Suppressor macrophage treated with lipopolysaccharide for 4 hours (primary cell): ENCODE results near the gene SBF2.
A peak's percentile ranks its signal among the peaks of the same experiment; 100 is the strongest.

Source experiments
- DNase-seq: peaks from one replicate; pipeline ENCODE4 v3.0.0-alpha.2; 2020

The SBF2 gene

DNA sequence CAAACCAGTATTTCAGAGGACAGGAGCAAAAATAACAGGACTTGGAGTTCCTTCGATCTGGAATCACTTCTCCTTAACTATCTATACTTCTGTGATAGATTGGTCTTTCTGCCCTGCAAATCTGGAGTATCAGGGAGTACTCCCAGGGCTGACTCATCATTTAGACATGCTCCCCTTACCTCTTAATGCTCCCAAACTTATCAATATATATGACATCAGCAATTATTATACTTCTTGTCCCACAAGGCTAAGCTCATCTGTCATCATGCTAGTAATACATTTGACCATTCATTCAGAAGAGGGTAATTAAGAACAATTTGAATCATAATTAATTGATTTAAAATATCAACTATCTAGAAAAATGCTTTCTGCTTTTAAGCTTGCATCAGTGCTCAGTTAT is 466.3 kb downstream of the SBF2 start:
- DNase-seq, result no peak

DNA sequence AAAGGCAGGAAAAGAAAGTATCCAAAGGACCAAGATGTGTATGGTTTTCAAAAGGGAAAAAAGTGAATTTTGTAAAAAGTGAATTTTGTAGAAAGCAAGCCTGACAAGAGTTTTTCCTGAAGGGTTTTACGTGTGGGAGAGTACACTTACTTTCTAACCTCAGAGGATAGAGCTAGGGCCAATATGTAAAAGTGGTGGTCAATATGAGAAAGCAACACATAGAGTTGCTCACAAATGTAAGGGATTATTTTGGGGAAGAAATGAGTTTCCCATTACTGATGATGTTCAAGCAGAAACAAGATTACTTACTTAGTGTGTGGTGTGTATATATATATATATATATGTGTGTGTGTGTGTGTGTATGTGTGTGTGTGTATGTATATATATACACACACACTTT is 467.6 kb downstream of the SBF2 start:
- DNase-seq, result no peak

DNA sequence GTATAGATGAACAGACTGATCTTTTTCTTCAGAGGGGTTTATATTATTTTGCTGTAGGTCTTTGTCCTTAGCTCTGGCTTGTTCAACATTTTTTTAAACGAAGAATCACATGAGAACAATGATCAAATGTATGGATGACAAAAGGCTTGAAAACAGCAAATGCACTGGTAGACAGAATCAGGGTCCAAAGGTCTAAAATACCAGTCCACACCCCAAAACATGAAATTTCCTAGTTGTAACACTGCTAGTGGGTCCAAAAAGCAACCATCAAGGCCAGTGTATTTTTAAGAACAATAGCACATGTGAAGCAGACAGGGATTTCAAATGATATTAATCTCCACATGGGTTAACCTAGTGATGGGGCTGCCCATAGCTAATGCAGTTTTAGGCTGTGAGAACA is 468.1 kb downstream of the SBF2 start:
- DNase-seq, result no peak

DNA sequence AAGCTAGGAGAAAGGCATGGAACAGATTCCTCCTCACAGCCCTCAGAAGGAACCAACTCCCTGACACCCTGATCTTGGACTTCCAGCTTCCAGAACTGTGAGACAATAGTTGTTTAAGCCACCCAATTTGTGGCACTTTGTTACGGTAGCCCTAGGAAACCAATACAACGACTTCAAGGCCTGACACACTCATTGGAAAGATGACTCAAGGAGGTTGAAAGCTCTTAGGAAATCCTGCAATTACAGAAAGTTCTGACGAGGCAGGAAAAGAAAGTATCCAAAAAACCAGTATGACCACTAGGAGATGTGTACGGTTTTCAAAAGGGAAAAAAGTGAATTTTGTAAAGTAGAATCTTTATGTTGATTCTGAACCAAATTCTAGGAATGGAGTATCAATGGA is 468.7 kb downstream of the SBF2 start:
- DNase-seq, result peak; percentile 9

DNA sequence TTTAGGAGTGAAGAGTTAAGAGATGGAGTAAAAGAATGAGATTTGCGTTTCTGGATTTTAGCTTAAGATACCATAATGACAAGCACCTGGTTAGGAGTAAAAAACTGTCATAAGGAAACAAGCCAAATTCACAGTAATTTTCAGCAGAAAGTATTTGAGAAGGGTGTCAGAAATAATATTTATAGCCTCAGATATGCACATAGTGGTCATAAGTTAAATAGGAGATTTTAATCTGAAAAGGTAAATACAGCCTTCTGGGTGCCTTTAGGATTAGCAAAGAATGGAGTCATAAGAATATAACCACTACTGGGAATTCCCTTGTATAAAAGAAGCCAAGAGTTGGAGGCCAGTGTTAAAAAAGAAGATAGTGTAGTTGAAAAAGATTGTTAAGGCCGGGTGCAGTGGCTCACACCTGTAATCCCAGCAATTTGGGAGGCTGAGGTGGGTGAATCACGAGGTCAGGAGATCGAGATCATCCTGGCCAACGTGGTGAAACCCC is 470.1 kb downstream of the SBF2 start:
- no peak for DNase-seq

DNA sequence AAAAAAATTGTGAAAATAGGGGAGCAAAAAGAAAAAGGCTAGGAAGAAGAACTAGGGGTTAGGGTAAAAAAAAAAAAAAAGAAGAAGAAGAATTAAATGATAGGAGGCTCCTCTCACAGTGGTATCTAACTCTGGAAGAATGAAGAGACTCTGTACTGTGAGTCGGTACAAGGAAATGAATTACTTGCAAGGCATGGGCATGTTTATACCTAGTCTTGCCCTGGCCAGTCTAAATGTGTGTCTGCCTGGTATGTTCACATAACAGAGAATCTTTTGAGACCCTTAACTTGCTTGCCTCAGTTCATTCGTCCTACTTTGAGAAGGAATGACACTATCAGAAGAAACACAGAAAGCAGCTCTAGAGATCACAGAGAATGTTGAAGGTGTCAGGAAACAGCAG is 470.6 kb downstream of the SBF2 start:
- DNase-seq, result no peak

DNA sequence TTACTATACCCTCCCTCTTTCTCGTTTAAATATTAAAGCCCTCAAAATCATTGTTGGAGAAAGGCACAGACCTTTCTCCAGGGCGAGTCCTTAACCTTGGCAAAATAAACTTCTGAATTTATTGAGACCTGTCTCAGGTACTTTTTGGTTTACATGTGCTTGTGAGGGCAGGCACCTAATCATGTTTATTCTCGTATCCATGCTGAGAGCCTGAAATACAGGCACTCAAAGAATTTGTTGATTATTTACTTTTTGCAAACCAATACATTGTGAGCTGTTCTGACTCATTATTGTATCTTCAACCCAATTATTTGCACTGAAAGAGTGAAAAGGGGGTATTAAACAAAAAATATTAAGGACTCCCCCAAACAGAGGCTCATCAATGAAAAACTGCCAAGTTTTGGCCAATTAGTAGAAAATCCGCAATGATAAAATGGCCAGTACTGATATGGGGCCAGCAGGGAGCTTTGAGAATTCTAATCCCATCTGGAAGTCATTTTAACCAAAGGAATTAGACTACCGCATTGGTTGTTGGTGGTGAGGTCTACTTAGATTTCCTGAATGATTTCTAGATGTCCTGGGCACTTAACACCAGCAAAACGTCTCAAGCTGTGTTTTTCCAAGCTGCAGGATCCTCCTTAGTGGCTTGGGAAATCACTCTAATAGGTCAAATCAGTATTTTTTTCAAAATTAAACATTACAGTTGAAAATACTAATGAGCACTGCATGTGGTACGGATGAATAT is 472.8 kb downstream of the SBF2 start:
- DNase-seq, result no peak

DNA sequence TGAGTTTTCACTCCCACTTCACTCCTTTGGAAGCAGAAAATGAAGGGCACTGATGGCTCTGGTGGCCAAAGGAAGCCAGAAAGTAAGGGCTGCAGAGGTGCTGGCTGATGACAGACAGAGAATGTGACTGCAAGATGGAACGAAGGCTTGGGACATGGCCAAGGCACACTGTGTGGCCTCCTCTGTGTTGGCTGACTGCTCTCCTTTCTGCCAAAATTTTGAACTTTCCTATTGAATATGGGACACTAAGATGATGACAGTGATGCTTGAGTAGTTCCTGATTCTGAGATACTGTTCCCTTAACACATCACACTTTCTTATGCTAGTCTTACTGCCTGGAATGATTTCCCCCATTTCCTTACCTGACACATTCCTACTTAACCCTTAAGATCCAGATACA is 473.8 kb downstream of the SBF2 start:
- no peak for DNase-seq

DNA sequence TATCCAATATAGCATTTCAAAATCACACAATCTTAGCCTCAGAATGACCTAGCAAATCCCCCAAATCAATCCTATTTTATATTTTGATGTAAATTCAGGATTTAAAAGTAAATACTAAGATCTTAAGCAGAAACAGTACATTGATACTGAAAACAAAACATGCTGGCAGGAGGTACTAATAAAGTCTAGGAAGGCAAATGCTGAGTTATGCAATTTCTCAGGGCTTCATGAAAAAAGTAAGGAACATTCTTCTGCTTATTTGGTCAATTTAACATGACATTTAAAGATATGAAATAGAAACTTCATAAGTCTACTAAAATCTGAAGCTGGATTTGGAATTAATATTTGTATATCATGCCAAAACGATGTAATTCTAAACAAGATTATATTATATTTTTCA is 476.8 kb downstream of the SBF2 start:
- no peak for DNase-seq

DNA sequence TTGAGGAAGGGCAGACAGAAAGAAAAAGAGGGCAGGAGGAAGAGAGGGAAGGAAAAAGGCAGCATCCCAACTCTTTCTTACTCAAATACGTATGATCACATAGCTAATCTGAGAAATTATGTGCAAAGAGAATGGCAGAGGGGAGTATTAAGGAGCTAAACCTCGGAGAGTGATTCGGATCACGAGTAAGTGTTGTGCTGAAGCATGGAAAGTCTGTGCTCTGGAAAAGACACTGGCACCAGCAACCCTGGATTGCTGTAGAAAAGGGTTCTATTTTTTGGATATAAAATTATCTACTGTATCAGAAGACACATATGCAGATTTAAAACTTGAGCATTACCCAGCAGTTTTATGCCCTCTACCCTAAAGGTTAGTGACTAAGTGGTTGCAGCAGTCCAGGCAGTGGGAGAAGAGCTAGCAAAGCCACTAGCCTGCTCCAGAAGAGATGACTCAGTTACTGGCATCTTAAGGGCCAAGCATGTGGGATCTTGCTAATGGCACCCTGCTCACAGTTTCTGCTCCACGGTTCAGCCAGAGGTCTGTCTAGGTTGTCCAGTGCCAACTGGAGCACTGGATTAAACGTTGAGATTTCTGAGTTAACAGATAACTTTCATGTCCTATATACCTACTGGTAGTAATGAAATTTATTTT is 478.4 kb downstream of the SBF2 start:
- peak; percentile 12 for DNase-seq

DNA sequence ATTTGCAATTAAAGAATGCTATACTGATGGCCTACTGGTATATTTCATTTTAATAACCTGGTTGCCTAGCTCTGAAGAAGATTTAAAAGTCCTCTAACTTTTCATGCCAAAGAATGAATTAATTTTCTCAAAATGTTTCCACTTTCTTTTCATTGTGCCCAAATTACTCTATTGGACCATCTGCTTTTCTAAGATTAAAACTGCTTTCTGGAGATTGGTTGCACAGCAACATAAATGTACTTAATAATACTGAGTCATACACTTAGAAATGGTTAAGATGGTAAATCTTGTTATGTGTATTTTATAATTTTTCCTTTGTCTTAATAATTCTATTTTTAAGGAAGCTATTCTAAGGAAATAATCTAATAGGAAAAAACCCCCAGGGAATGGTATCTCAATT is 479.9 kb downstream of the SBF2 start:
- no peak for DNase-seq

DNA sequence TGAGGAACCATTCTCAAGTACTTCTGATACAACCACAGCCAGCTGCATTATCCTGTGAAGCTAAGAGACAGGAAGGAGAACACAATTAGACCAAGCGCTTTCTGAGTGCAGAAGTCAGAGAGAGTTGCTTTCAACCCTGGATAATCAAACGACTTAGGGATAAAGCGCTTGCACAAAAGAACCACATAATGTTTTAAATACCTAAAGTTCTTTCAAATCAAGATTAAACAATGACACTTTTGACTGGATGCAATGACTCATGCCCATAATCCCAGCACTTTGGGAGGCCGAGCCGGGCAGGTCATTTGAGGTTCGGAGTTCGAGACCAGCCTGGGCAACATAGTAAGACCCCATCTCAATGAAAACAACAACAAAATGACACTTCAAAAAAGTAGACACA is 485.1 kb downstream of the SBF2 start:
- no peak for DNase-seq

DNA sequence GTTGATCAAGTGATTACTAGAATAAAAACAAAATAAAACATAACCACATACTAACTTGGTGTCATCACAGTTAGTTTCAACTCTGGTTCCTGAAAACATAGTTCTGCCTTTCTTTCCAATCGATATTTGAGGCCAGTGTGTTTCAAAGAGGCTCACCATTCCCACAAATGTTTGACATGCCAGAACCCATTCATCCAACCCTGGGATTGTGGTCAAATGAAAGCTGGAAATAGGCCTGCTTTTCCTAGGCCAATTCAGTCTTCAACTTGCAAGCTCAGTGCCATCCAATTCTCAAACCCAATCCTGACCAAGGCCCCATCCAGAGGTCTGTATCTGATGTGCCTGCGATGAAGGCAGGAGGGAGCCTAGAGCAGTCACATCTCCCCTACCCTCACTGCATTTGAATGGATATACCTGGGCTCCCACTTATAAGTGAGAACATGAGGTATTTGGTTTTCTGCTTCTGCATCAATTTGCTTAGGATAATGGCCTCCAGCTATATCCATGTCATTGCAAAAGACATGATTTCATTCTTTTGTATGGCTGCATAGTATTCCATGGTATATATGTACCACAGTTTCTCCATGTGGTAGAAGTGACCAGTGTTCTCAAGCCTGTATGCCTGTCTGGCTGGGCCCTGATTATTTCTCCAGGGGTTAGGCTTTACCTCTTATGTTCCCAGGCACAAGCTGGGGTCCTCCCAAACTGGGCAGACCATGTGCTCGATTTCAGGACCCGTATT is 486.9 kb downstream of the SBF2 start:
- no peak for DNase-seq

DNA sequence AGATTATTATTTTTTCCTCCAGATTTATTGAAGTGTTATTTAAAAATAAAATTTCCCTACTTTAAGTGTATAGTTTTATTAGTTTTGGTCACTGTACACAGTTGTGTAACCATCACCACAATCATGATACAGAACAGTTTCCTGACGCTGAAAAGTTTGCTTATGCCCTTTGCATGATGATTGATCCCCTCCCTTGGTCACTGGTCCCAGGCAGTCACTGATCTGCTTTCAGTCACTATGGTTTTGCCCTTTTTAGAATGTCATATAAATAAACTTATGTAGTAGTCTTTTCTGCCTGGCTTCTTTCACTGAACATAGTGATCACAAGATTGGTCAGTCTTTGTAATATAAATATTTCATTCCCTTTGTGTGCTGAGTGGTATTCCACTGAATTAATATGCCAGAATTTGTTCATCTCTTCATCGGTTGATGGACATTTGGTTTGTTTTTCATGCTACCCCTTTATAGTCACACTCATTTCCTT is 489.6 kb downstream of the SBF2 start:
- no peak for DNase-seq

DNA sequence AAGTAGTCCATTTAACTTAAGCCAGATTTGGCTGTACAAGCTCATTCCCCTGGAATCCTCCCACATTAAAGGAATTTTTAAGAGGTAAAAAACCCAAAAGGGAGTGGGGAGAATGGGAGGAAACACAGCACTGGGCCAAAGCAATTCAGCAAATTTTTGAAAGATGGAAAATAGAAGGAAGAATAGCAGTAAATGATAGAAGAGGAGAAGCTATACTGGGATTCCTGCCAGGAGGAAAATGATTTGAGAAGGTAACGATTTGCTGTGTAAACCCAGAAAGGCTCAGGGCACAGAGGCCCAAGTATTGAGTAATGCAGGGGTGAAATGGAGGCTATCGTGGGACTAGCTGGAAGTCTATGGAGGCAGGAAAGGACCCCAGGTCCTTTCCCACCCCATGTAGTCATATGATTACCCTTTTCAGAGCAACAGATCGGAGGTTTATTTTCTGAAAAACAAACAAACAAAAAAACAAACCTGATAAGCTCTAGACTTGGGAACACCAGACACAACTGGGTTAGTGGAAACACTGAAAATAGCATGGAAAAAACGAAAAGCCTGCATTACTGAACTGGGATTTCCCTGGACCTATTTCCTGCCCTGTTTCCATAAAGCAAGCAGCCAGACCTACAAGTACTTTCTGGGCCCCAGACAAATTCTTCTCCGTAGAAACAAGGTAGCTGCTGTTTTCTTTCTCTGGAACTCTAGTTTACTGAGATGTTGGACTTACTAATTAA is 490.2 kb downstream of the SBF2 start:
- no peak for DNase-seq

DNA sequence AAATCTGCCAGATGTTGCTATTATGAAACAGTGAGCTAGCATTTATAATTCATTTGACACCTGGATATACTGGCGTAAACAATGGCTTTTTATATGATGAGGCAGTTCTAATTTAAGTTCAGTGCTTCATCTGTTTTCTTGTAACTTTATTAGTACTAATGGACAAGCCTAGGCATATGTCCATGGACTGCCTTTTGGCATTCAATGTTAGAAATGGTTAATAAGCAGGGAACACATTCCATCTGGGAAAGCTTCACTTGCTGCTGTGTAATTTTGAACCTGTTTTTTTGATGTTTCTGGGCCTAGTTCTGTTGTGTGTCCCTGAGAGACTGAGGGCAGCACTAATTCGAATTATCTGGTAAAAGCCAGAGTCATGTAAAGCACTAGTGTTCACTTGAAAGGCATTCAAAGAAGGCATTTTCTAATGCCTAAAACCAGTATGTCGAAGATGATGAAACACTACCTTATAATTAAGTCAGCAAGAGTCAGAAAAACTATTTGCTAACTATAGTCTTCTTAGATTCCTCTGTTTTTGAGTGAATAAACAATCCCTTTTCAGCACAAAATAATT is 491.6 kb downstream of the SBF2 start:
- no peak for DNase-seq

DNA sequence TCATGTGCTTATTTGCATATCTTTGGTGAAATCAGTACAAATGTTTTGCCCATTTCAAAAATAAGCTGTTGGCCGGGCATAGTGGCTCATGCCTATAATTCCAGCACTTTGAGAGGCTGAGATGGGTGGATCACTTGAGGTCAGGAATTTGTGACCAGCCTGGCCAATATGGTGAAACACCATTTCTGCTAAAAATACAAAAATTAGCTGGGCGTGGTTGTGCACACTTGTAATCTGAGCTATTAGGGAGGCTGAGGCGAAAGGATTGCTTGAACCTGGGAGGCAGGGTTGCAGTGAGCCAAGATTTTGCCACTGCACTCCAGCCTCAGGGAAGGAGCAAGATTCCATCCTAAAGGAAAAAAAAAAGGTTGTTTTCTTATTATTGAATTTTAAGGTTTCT is 494.1 kb downstream of the SBF2 start:
- no peak for DNase-seq

DNA sequence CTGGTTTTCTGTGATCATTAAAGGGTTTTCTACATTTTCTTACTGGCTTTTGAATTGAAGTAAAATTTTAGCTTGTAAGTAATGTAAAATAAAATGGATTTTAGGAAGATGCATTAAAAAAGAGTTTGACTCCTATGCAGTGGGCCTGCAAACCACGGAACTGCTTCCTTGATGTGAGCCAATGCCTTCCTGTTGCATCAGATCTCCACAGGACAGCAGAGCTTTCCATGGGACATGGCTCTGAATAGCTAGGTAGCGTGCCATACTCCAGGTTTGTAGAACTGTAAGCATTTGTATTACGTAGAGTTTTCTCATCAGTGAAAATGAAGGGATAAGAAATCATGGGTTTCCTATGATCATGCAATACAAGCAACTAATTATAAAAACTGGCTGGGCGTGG is 496.7 kb downstream of the SBF2 start:
- no peak for DNase-seq

DNA sequence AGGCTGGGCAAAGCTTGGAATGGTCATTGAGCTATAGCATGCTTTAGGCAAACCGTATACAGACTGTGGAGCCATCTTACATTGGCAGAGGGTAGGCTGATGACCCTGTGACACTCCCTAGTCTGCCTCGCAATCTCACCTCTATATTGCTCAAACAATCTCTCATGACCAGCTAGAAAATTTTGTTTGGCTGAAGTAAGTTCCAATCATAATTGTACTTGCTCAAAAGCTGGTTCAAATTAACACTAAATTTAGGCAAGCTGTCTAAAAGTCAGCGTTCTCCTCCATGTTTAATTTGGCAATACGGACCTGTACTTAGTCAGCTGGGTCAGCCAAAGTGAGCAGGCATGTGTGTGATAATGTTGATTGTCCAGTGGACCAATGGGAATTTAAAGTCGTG is 497.2 kb downstream of the SBF2 start:
- no peak for DNase-seq

DNA sequence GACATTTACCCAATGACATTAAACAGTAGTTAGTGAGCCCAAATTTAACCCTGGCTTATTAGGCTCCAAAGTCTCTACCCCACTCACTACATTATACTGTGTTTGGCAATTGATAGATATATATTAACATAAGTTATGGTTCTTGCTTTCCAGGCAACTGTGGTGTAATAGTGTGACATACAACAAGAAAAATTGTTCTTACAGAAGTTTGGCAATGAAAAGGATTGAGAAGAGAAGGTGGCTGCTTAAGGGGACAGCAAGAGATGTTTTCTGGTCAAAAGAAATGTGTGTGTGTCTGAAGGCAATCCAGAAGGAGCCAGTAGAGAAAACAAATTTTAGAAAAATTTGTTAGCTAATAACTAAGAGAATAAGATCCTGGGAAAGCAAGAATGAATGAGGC is 497.8 kb downstream of the SBF2 start:
- no peak for DNase-seq

DNA sequence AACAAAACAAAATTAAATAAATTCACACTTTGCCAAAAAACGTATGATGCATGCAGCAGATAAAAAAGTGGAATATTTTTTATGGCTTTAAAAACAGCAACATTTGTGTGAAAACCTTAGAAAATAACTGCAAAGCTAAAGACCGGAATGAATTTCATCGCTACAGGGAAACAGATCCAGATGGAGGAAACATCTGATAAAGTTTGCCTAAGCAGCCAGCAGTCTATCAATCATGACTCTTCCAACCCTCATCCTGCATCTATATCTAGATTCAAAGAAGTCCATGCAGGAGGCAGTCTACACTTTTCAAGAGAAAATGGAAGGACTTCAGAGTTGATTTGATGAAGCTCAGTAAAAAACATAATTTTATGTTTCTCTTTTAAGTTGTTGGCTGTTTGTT is 503.3 kb downstream of the SBF2 start:
- no peak for DNase-seq

DNA sequence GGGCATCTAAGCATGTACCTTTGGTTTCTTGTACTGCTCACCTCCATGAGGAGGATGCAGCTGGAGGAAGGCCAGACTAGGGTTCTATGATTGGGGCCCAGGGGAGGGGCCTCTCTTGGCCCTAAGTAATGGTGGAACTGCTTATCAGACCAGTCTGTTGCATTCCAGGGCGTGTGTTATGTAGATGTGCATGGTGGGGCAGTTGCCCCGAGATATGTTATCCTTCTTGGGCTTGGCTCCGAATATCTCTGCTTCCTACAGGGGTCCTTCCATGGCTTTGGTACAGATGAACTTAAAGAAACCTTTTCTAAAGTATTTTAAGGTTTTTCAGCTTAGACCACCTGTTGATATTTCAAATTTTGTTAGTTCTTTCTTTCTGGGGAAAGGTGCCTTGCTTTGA is 504.1 kb downstream of the SBF2 start:
- no peak for DNase-seq

DNA sequence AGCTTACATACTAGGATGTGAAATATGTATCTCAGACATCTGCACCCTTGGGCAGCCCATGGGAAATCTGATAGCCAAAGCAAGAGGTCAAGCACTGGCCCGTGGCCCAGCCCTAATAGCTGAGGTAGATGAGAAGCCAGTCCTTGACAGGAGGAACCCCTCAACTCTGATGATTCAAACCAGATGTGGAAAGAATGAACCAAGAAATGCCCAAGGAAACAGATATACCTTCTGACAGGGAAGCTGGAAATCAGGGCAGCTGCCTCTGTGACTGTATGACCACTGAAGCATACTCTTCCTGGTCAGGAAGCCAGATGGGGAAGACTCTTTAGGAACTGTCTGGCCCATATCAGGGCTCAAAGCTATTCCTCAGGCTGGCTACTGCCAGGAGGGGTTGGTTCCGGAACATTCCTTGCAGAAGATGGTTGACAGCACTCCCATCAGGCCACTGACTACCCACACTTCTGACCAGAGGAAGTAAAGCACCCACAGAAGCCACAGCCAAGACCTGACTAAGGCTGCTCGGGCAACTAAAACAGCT is 506.0 kb downstream of the SBF2 start:
- DNase-seq, result peak; percentile 52
